ENCODE data around the gene MIDN.

MIDN gene

GRCh38 chr19:1229924-1230782 lies 18.2 kb upstream of the MIDN start:
- TF ChIP-seq POLR2AphosphoS5 (IDR thresholded peaks at IDR 0.05; ENCODE audit: low read depth, low read length) (no peak), POLR2A (IDR thresholded peaks at IDR 0.05; ENCODE audit: low read depth, low read length) (no peak), TAF1 (IDR thresholded peaks at IDR 0.05; ENCODE audit: borderline replicate concordance, low read depth, low read length) (no peak)
- no peak for DNase-seq (ENCODE audit: insufficient read length)
- no peak for FAIRE-seq

GRCh38 chr19:1230783-1231489 lies 17.4 kb upstream of the MIDN start:
- TF ChIP-seq POLR2AphosphoS5 (IDR thresholded peaks at IDR 0.05; ENCODE audit: low read depth, low read length) (no peak), TAF1 (IDR thresholded peaks at IDR 0.05; ENCODE audit: borderline replicate concordance, low read depth, low read length) (no peak), POLR2A (IDR thresholded peaks at IDR 0.05; ENCODE audit: low read depth, low read length) (no peak)
- DNase-seq (ENCODE audit: insufficient read length) (no peak), FAIRE-seq (no peak)

GRCh38 chr19:1231729-1232637 lies 16.4 kb upstream of the MIDN start:
- no peak for TF ChIP-seq POLR2AphosphoS5 (IDR thresholded peaks at IDR 0.05; ENCODE audit: low read depth, low read length)
- no peak for TF ChIP-seq TAF1 (IDR thresholded peaks at IDR 0.05; ENCODE audit: borderline replicate concordance, low read depth, low read length)
- TF ChIP-seq POLR2A (IDR thresholded peaks at IDR 0.05; ENCODE audit: low read depth, low read length) = no peak
- no peak for FAIRE-seq
- no peak for DNase-seq (ENCODE audit: insufficient read length)

GRCh38 chr19:1232652-1233072 lies 15.7 kb upstream of the MIDN start:
- FAIRE-seq = no peak
- DNase-seq (ENCODE audit: insufficient read length) = no peak
- TF ChIP-seq POLR2A (IDR thresholded peaks at IDR 0.05; ENCODE audit: low read depth, low read length) (no peak), TAF1 (IDR thresholded peaks at IDR 0.05; ENCODE audit: borderline replicate concordance, low read depth, low read length) (no peak), POLR2AphosphoS5 (IDR thresholded peaks at IDR 0.05; ENCODE audit: low read depth, low read length) (no peak)

- FAIRE-seq = no peak
- TF ChIP-seq POLR2AphosphoS5 (IDR thresholded peaks at IDR 0.05; ENCODE audit: low read depth, low read length) = no peak
- TF ChIP-seq POLR2A (IDR thresholded peaks at IDR 0.05; ENCODE audit: low read depth, low read length) = no peak
- no peak for TF ChIP-seq TAF1 (IDR thresholded peaks at IDR 0.05; ENCODE audit: borderline replicate concordance, low read depth, low read length)
Observed at GRCh38 chr19:1233115-1233667, 15.2 kb upstream of the MIDN start.

GRCh38 chr19:1234051-1234954 lies 14.1 kb upstream of the MIDN start:
- TF ChIP-seq POLR2A (IDR thresholded peaks at IDR 0.05; ENCODE audit: low read depth, low read length) = no peak
- TF ChIP-seq POLR2AphosphoS5 (IDR thresholded peaks at IDR 0.05; ENCODE audit: low read depth, low read length) = no peak
- no peak for TF ChIP-seq TAF1 (IDR thresholded peaks at IDR 0.05; ENCODE audit: borderline replicate concordance, low read depth, low read length)
- FAIRE-seq = no peak
- DNase-seq (ENCODE audit: insufficient read length) = no peak

More at GRCh38 chr19:1233115-1233667, 15.2 kb upstream of the MIDN start:
- DNase-seq (ENCODE audit: insufficient read length) = no peak

GRCh38 chr19:1234955-1235380 lies 13.4 kb upstream of the MIDN start:
- FAIRE-seq (no peak), DNase-seq (ENCODE audit: insufficient read length) (no peak)
- TF ChIP-seq POLR2A (IDR thresholded peaks at IDR 0.05; ENCODE audit: low read depth, low read length) (no peak), TAF1 (IDR thresholded peaks at IDR 0.05; ENCODE audit: borderline replicate concordance, low read depth, low read length) (no peak)

GRCh38 chr19:1235625-1236538 lies 12.5 kb upstream of the MIDN start:
- FAIRE-seq (no peak), DNase-seq (ENCODE audit: insufficient read length) (no peak)
- TF ChIP-seq POLR2A (IDR thresholded peaks at IDR 0.05; ENCODE audit: low read depth, low read length) = no peak

- DNase-seq (ENCODE audit: insufficient read length) = no peak
- no peak for FAIRE-seq
- TF ChIP-seq POLR2AphosphoS5 (IDR thresholded peaks at IDR 0.05; ENCODE audit: low read depth, low read length) (no peak), TAF1 (IDR thresholded peaks at IDR 0.05; ENCODE audit: borderline replicate concordance, low read depth, low read length) (no peak), POLR2A (IDR thresholded peaks at IDR 0.05; ENCODE audit: low read depth, low read length) (no peak)
Observed at GRCh38 chr19:1236576-1236975, 11.8 kb upstream of the MIDN start.

All from GM12892 (cell line).